Measurements from ENCODE around the gene SOS1. TPM values are rescaled to one million over a fixed set of nuclear protein-coding genes. Genes with fewer than 3 reads are reported as not detected.

The SOS1 gene
- total RNA-seq, 1 donor from 2014 or later, result 35.5 TPM

GRCh38 chr2:39109537-39109936 lies 11.3 kb downstream of the SOS1 start:
- no peaks in the 10 kb centered on the region for H3K9me3 Mint-ChIP-seq
- no peak overlapping the region for H3K27ac Mint-ChIP-seq (ENCODE audit: unreplicated experiment)
- peaks cover 2% of the 10 kb centered on the region for H3K36me3 Mint-ChIP-seq (ENCODE audit: low read depth)
- no peak for DNase-seq (ENCODE audit: low read depth, low spot score)
- H3K27me3 Mint-ChIP-seq (ENCODE audit: low read depth), result no peaks in the 10 kb centered on the region
- no peak for TF ChIP-seq CTCF (conservative IDR thresholded peaks at IDR 0.05)
- H3K4me3 Mint-ChIP-seq, result no peak overlapping the region
- H3K4me1 Mint-ChIP-seq, result peaks cover 26% of the 10 kb centered on the region

- Mint-ChIP-seq H3K4me1 (peaks cover 19% of the 10 kb centered on the region), H3K36me3 (ENCODE audit: low read depth) (peaks cover 2% of the 10 kb centered on the region), H3K27ac (ENCODE audit: unreplicated experiment) (no peak overlapping the region), H3K27me3 (ENCODE audit: low read depth) (no peaks in the 10 kb centered on the region), H3K9me3 (no peaks in the 10 kb centered on the region), H3K4me3 (no peak overlapping the region)
- no peak for DNase-seq (ENCODE audit: low read depth, low spot score)
- TF ChIP-seq CTCF (conservative IDR thresholded peaks at IDR 0.05), result no peak
Measured at GRCh38 chr2:39108377-39108776, 12.5 kb downstream of the SOS1 start.

GRCh38 chr2:39107724-39108273 lies 13.1 kb downstream of the SOS1 start:
- H3K4me1 Mint-ChIP-seq, result peaks cover 19% of the 10 kb centered on the region

GRCh38 chr2:39107156-39107555 lies 13.7 kb downstream of the SOS1 start:
- peaks cover 2% of the 10 kb centered on the region for H3K36me3 Mint-ChIP-seq (ENCODE audit: low read depth)
- H3K9me3 Mint-ChIP-seq, result no peaks in the 10 kb centered on the region
- peak overlapping the region; percentile 91 for H3K27ac Mint-ChIP-seq (ENCODE audit: unreplicated experiment)
- H3K4me1 Mint-ChIP-seq, result peaks cover 19% of the 10 kb centered on the region
- DNase-seq (ENCODE audit: low read depth, low spot score), result no peak
- no peak for TF ChIP-seq CTCF (conservative IDR thresholded peaks at IDR 0.05)
- no peak overlapping the region for H3K4me3 Mint-ChIP-seq
- H3K27me3 Mint-ChIP-seq (ENCODE audit: low read depth), result no peaks in the 10 kb centered on the region

More at GRCh38 chr2:39107724-39108273, 13.1 kb downstream of the SOS1 start:
- Mint-ChIP-seq H3K9me3 (no peaks in the 10 kb centered on the region), H3K27me3 (ENCODE audit: low read depth) (no peaks in the 10 kb centered on the region), H3K4me3 (no peak overlapping the region), H3K36me3 (ENCODE audit: low read depth) (peaks cover 2% of the 10 kb centered on the region), H3K27ac (ENCODE audit: unreplicated experiment) (peak overlapping the region; percentile 4)
- TF ChIP-seq CTCF (conservative IDR thresholded peaks at IDR 0.05), result no peak
- no peak for DNase-seq (ENCODE audit: low read depth, low spot score)

GRCh38 chr2:39099870-39100728 lies 20.8 kb downstream of the SOS1 start:
- H3K9me3 Mint-ChIP-seq, result peaks cover 3% of the 10 kb centered on the region
- no peak overlapping the region for H3K4me3 Mint-ChIP-seq
- peaks cover 5% of the 10 kb centered on the region for H3K4me1 Mint-ChIP-seq
- no peaks in the 10 kb centered on the region for H3K27me3 Mint-ChIP-seq (ENCODE audit: low read depth)
- H3K27ac Mint-ChIP-seq (ENCODE audit: unreplicated experiment), result no peak overlapping the region
- no peak for TF ChIP-seq CTCF (conservative IDR thresholded peaks at IDR 0.05)
- no peaks in the 10 kb centered on the region for H3K36me3 Mint-ChIP-seq (ENCODE audit: low read depth)
- DNase-seq (ENCODE audit: low read depth, low spot score), result no peak
